Activated CD8-positive, alpha-beta memory T cell treated with anti-CD3 and anti-CD28 coated beads for 24 hours (primary cell): ENCODE measurements around the gene TSC1.
A peak's percentile ranks its signal among the peaks of the same experiment; 100 is the strongest.
"Not testable (repeated sequence)": the region's sequence is repeated elsewhere in the genome, so short reads cannot be mapped to it uniquely, and the experiment has no call there.

Experiments
- DNase-seq: peaks from one replicate; pipeline ENCODE4 v3.0.0-alpha.2; 2020

Gene TSC1

GRCh38 chr9:132944294-132945185 lies at the start of gene TSC1:
TSS of gene TSC1 (minus strand) at chr9:132944616. CDS start at chr9:132928872, 15,744 bp downstream.
- peak; percentile 99 for DNase-seq

GRCh38 chr9:132993511-132993939 lies 49.1 kb upstream of the TSC1 start:
- no peak for DNase-seq

- no peak for DNase-seq
Observed at GRCh38 chr9:132991351-132992300, 47.2 kb upstream of the TSC1 start.

- DNase-seq = no peak
Observed at GRCh38 chr9:132990781-132991180, 46.4 kb upstream of the TSC1 start.

- not testable (repeated sequence) for DNase-seq
Observed at GRCh38 chr9:132989998-132990557, 45.7 kb upstream of the TSC1 start.

GRCh38 chr9:132989414-132989996 lies 45.1 kb upstream of the TSC1 start:
- DNase-seq = no peak

- no peak for DNase-seq
Observed at GRCh38 chr9:132989014-132989310, 44.5 kb upstream of the TSC1 start.

GRCh38 chr9:132988244-132989013 lies 44.0 kb upstream of the TSC1 start:
- DNase-seq = no peak

- no peak for DNase-seq
Observed at GRCh38 chr9:132986640-132987620, 42.5 kb upstream of the TSC1 start.

GRCh38 chr9:132986114-132986513 lies 41.7 kb upstream of the TSC1 start:
- no peak for DNase-seq

- no peak for DNase-seq
Observed at GRCh38 chr9:132985489-132985888, 41.1 kb upstream of the TSC1 start.

GRCh38 chr9:132985071-132985350 lies 40.6 kb upstream of the TSC1 start:
- DNase-seq = no peak

GRCh38 chr9:132984202-132985070 lies 40.0 kb upstream of the TSC1 start:
- no peak for DNase-seq

GRCh38 chr9:132983491-132984201 lies 39.2 kb upstream of the TSC1 start:
- no peak for DNase-seq

- no peak for DNase-seq
Observed at GRCh38 chr9:132982458-132982857, 38.0 kb upstream of the TSC1 start.

- no peak for DNase-seq
Observed at GRCh38 chr9:132980157-132980556, 35.7 kb upstream of the TSC1 start.

GRCh38 chr9:132978451-132979131 lies 34.2 kb upstream of the TSC1 start, which contains the start of gene GFI1B:
TSS of gene GFI1B (plus strand) at chr9:132978694. CDS start at chr9:132986679, 7,985 bp downstream.
- DNase-seq = no peak

- DNase-seq = no peak
Observed at GRCh38 chr9:132978112-132978450, 33.7 kb upstream of the TSC1 start.

GRCh38 chr9:132976571-132976970 lies 32.2 kb upstream of the TSC1 start:
- DNase-seq = no peak
